Muscle of leg (tissue), 11 donors: Measurements from ENCODE around the gene WRAP53. TPM values are rescaled to one million over a fixed set of nuclear protein-coding genes. Genes with fewer than 3 reads are reported as not detected.

Source experiments
- DNase-seq: peaks from one replicate; pipeline ENCODE4 v3.0.0; 2013
- H3K27ac ChIP-seq: one replicate; pipeline ENCODE4 v1.5.1; 2013; ENCODE audit warnings: mild to moderate bottlenecking, low read length, control low read depth
- H3K27me3 ChIP-seq: one replicate; pipeline ENCODE4 v1.6.1; 2013; ENCODE audit warnings: low read length; ENCODE audit not compliant: control insufficient read depth, insufficient read depth
- H3K36me3 ChIP-seq: one replicate; pipeline ENCODE4 v1.6.1; 2013; ENCODE audit warnings: low read length; ENCODE audit not compliant: control insufficient read depth, insufficient read depth
- H3K4me1 ChIP-seq: one replicate; pipeline ENCODE4 v1.6.1; 2013; ENCODE audit warnings: low read length; ENCODE audit not compliant: control insufficient read depth, insufficient read depth
- H3K4me3 ChIP-seq: one replicate; pipeline ENCODE4 v1.5.1; 2013; ENCODE audit warnings: low read length, control low read depth
- H3K9me3 ChIP-seq: replicated peaks from 2 replicates; pipeline ENCODE4 v1.6.1; 2013; ENCODE audit warnings: low read depth, low read length; ENCODE audit not compliant: control insufficient read depth
- WGBS: methylation state at CpG from one replicate; pipeline ENCODE4 v1.1.5; 2013; ENCODE audit warnings: missing lambda C conversion rate; ENCODE audit not compliant: insufficient coverage; 5-methylcytosine and 5-hydroxymethylcytosine counted together
- polyA plus RNA-seq, 8 donors: library from polyadenylated mRNA; unstranded; fragments of 120-200 nt; gene quantifications; one replicate each; pipeline versions ENCODE4 v1.2.1 to v1.2.3, GENCODE V29; 2013; ENCODE audit warnings: inconsistent platforms in 1 of 8, low replicate concordance in 1 of 8; ENCODE audit not compliant: insufficient read length in 8 of 8, insufficient read depth in 1 of 8
- total RNA-seq: library from RNA; stranded (reverse); fragments of 120-200 nt; gene quantifications from one replicate; pipeline ENCODE4 v1.2.4, GENCODE V29; 2013

The WRAP53 gene
- total and polyA plus RNA-seq, 9 donors = 5.9 to 10.0 (median 8.2) TPM

- Histone ChIP-seq H3K36me3 (no peaks in the 10 kb centered on the region), H3K9me3 (no peaks in the 10 kb centered on the region), H3K27me3 (peaks cover 53% of the 10 kb centered on the region), H3K4me1 (peaks cover 30% of the 10 kb centered on the region), H3K4me3 (peak within 1 kb of the TSS; percentile 66), H3K27ac (no peak within 1 kb of the TSS)
- under 1% methylated on average over 56 of the region's 64 CpGs for WGBS
- DNase-seq = peak; percentile 97
Observed at GRCh38 chr17:7716901-7717755, 28.9 kb downstream of the WRAP53 start, which contains the start of gene DNAH2. TSS of gene DNAH2 (plus strand) at chr17:7717744. CDS start at chr17:7719735, 1,991 bp downstream.

GRCh38 chr17:7717756-7718350 lies 29.6 kb downstream of the WRAP53 start:
- Histone ChIP-seq H3K4me3 (peak overlapping the region; percentile 66), H3K9me3 (no peaks in the 10 kb centered on the region), H3K4me1 (peaks cover 30% of the 10 kb centered on the region), H3K27ac (no peak overlapping the region), H3K36me3 (no peaks in the 10 kb centered on the region), H3K27me3 (peaks cover 46% of the 10 kb centered on the region)
- DNase-seq = no peak
- WGBS = 7% methylated on average over 14 of the region's 16 CpGs

GRCh38 chr17:7719661-7720060 lies 31.4 kb downstream of the WRAP53 start:
- 61% methylated on average over 6 of the region's 9 CpGs for WGBS
- H3K27me3 ChIP-seq = peaks cover 33% of the 10 kb centered on the region

GRCh38 chr17:7720125-7720524 lies 31.8 kb downstream of the WRAP53 start:
- H3K4me3 ChIP-seq = no peak overlapping the region
- peaks cover 30% of the 10 kb centered on the region for H3K4me1 ChIP-seq
- H3K36me3 ChIP-seq = no peaks in the 10 kb centered on the region
- no peaks in the 10 kb centered on the region for H3K9me3 ChIP-seq
- H3K27ac ChIP-seq = no peak overlapping the region
- H3K27me3 ChIP-seq = peaks cover 30% of the 10 kb centered on the region
- DNase-seq = no peak
- WGBS = 30% methylated on average over 3 of the region's 4 CpGs

More at GRCh38 chr17:7719661-7720060, 31.4 kb downstream of the WRAP53 start:
- Histone ChIP-seq H3K27ac (no peak overlapping the region), H3K4me3 (no peak overlapping the region), H3K4me1 (peaks cover 30% of the 10 kb centered on the region), H3K36me3 (no peaks in the 10 kb centered on the region), H3K9me3 (no peaks in the 10 kb centered on the region)
- DNase-seq = no peak

GRCh38 chr17:7721612-7722011 lies 33.3 kb downstream of the WRAP53 start:
- Histone ChIP-seq H3K4me3 (no peak overlapping the region), H3K4me1 (peaks cover 24% of the 10 kb centered on the region), H3K27me3 (peaks cover 15% of the 10 kb centered on the region), H3K9me3 (no peaks in the 10 kb centered on the region), H3K36me3 (no peaks in the 10 kb centered on the region), H3K27ac (no peak overlapping the region)
- no peak for DNase-seq
- WGBS = no CpG with 5 or more reads among the region's 2 CpGs

- Histone ChIP-seq H3K4me1 (no peaks in the 10 kb centered on the region), H3K9me3 (no peaks in the 10 kb centered on the region), H3K36me3 (no peaks in the 10 kb centered on the region), H3K27me3 (peaks cover 4% of the 10 kb centered on the region), H3K4me3 (no peak overlapping the region), H3K27ac (no peak overlapping the region)
- no peak for DNase-seq
- WGBS = 80% methylated on average over 1 of the region's 3 CpGs
Observed at GRCh38 chr17:7727886-7728285, 39.6 kb downstream of the WRAP53 start.

GRCh38 chr17:7729816-7730215 lies 41.5 kb downstream of the WRAP53 start:
- H3K36me3 ChIP-seq = no peaks in the 10 kb centered on the region
- no CpG with 5 or more reads among the region's 1 CpG for WGBS
- no peak for DNase-seq
- no peak overlapping the region for H3K27ac ChIP-seq
- H3K9me3 ChIP-seq = no peaks in the 10 kb centered on the region
- H3K4me3 ChIP-seq = no peak overlapping the region
- peaks cover 4% of the 10 kb centered on the region for H3K27me3 ChIP-seq
- no peaks in the 10 kb centered on the region for H3K4me1 ChIP-seq

- Histone ChIP-seq H3K4me3 (no peak overlapping the region), H3K9me3 (no peaks in the 10 kb centered on the region), H3K36me3 (no peaks in the 10 kb centered on the region), H3K27me3 (peaks cover 8% of the 10 kb centered on the region), H3K27ac (no peak overlapping the region), H3K4me1 (no peaks in the 10 kb centered on the region)
- no peak for DNase-seq
- 93% methylated on average over 5 of the region's 14 CpGs for whole genome bisulfite sequencing
Observed at GRCh38 chr17:7732981-7733539, 44.8 kb downstream of the WRAP53 start.

GRCh38 chr17:7737601-7738000 lies 49.3 kb downstream of the WRAP53 start:
- H3K4me1 ChIP-seq = no peaks in the 10 kb centered on the region
- WGBS = 78% methylated on average over 5 of the region's 5 CpGs
- H3K4me3 ChIP-seq = no peak overlapping the region
- DNase-seq = no peak
- peaks cover 17% of the 10 kb centered on the region for H3K27me3 ChIP-seq
- H3K9me3 ChIP-seq = no peaks in the 10 kb centered on the region
- H3K27ac ChIP-seq = no peak overlapping the region
- H3K36me3 ChIP-seq = no peaks in the 10 kb centered on the region

- DNase-seq = no peak
- Histone ChIP-seq H3K27me3 (peaks cover 14% of the 10 kb centered on the region), H3K9me3 (no peaks in the 10 kb centered on the region), H3K27ac (no peak overlapping the region), H3K4me3 (no peak overlapping the region), H3K36me3 (no peaks in the 10 kb centered on the region), H3K4me1 (no peaks in the 10 kb centered on the region)
- 70% methylated on average over 9 of the region's 14 CpGs for WGBS
Observed at GRCh38 chr17:7739746-7740145, 51.5 kb downstream of the WRAP53 start.
